GM19193 (cell line): ENCODE data around the gene SLC9A6.

ENCODE experiments used
- POLR2A ChIP-seq: IDR thresholded peaks from 4 replicates; pipeline ENCODE4 v1.6.1; 2011; ENCODE audit not compliant: insufficient read depth, insufficient read length; ENCODE audit errors: extremely low read depth

The SLC9A6 gene

GRCh38 chrX:135985157-135985972 is at the start of gene SLC9A6:
TSS of gene SLC9A6 (plus strand) at chrX:135985435. CDS start at chrX:135985659, 224 bp downstream.
- TF ChIP-seq POLR2A, result peak; percentile 35

- no peak for TF ChIP-seq POLR2A
Observed at GRCh38 chrX:135944486-135944885, 40.7 kb upstream of the SLC9A6 start.

- no peak for TF ChIP-seq POLR2A
Observed at GRCh38 chrX:135951291-135951690, 33.9 kb upstream of the SLC9A6 start.

- TF ChIP-seq POLR2A, result no peak
Observed at GRCh38 chrX:135973025-135973547, 12.1 kb upstream of the SLC9A6 start.

GRCh38 chrX:135973548-135974278 is 11.5 kb upstream of the SLC9A6 start, which contains the start of gene MMGT1:
TSS of gene MMGT1 (minus strand) at chrX:135973988. CDS start at chrX:135973675, 313 bp downstream.
- TF ChIP-seq POLR2A, result peak; percentile 70

GRCh38 chrX:135974279-135974856 is 10.9 kb upstream of the SLC9A6 start:
- TF ChIP-seq POLR2A, result no peak

GRCh38 chrX:135975421-135975820 is 9.8 kb upstream of the SLC9A6 start:
- no peak for TF ChIP-seq POLR2A

- TF ChIP-seq POLR2A, result no peak
Observed at GRCh38 chrX:135977611-135978010, 7.6 kb upstream of the SLC9A6 start.

- no peak for TF ChIP-seq POLR2A
Observed at GRCh38 chrX:135981010-135981409, 4.2 kb upstream of the SLC9A6 start.

GRCh38 chrX:135981668-135982067 is 3.6 kb upstream of the SLC9A6 start:
- TF ChIP-seq POLR2A, result no peak

- TF ChIP-seq POLR2A, result no peak
Observed at GRCh38 chrX:135982860-135983259, 2.4 kb upstream of the SLC9A6 start.

GRCh38 chrX:135984256-135984655 is 979 bp upstream of the SLC9A6 start:
- TF ChIP-seq POLR2A, result no peak

- TF ChIP-seq POLR2A, result no peak
Observed at GRCh38 chrX:135984791-135985156, 461 bp upstream of the SLC9A6 start.

- no peak for TF ChIP-seq POLR2A
Observed at GRCh38 chrX:135985973-135986310, 707 bp downstream of the SLC9A6 start.

GRCh38 chrX:135988245-135988644 is 3.0 kb downstream of the SLC9A6 start:
- TF ChIP-seq POLR2A, result no peak

- TF ChIP-seq POLR2A, result no peak
Observed at GRCh38 chrX:136015016-136015415, 29.8 kb downstream of the SLC9A6 start.

GRCh38 chrX:136016881-136017280 is 31.6 kb downstream of the SLC9A6 start:
- TF ChIP-seq POLR2A, result no peak
